COLO668 (cell line): ENCODE data around the gene PDE4D.
"Not testable (repeated sequence)": the region's sequence is repeated elsewhere in the genome, so short reads cannot be mapped to it uniquely, and the experiment has no call there.

Experiments
- DNase-seq: peaks from one replicate; lab custom pipeline; 2025; ENCODE audit not compliant: unreplicated experiment; lab: John Stamatoyannopoulos, UW

PDE4D gene

DNA sequence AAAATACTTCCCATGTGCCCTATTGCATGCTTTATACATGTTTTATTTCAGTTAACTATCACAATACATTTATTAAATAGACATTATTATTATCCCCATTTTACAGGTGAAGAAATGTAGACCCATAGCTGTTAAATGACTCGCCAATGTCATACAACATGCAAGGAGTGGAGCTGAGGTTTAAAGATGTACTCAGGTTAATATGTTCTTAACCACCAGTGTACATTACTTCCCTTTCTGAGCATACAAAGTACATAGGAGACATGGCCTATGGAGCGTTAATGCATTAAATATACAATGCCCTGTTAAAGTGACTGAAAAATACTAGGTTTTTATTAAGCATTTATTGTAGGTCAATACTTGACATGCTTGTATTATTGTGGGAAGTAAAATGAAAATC is 407.0 kb downstream of the PDE4D start:
- DNase-seq = no peak

DNA sequence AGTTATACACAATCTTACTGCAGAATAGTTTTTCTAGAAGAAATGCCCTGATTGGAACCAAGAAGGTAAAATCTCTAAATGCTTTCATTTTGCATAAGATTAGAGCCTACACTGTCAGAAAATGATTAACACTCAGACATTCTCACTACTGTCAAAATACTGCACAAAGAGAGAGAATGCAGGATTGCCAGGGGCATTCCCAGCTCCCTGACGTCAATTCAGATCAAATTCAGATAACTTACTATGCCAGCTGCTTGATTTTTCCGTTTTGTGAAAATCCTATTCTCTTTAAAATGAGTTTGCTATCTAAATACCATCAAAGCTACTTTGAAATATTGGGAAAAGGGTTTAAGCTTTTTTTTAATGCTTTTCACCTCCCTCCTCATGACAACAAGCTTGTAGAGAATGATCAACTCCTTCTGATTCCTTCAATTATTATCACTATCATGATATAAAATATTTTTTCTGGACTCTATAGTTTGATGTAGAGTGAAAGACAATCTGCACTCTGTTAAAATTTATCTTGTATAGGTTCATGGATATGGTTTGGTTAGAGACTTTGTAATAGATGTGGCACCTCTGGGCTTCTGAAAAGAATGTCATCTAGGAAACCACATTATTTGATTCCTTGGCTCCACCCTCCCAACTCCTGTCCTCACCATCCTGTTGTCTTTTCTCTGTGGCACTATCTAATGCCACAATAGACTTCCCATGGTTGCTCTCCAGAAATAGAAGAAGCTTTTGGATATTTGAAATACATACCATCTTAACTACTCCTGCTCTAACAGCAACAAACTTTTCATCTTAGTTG is 407.7 kb downstream of the PDE4D start:
- DNase-seq = no peak

DNA sequence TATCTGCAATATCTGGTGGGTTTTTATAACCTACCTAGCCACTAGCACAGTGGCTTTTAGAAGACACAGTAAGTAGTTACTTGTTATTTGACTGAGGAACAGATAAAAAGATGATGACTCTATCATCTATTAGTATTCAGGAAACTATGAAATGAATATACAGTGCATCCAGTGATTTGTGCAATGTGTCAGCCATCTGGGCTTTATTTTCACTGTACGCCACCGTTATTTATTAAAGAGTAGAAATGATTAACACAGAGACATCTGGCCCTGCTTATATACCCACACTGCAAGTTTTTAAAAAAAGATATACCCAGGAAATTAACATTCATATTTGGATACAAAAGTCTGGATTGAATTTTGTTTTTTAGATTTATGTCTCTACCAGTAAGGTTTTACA is 408.4 kb downstream of the PDE4D start:
- DNase-seq = no peak

DNA sequence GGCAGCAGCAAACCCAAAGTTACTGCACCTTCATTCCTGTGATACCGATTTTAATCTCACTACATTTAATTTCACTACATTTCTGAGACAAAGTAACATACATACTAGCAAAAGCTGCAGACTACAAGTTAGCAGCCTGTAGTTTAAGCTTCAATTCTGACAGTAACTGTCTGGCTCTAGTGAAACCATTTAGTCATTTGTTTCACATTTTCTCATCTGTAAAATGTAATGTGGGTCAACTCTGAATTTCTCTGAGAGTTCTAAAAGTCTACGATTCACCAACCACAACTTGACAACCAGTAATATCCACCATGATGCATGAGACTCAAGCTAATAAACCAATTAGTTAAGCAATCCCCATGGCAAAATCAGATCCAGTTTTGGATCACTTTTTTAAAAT is 408.9 kb downstream of the PDE4D start:
- DNase-seq = no peak

DNA sequence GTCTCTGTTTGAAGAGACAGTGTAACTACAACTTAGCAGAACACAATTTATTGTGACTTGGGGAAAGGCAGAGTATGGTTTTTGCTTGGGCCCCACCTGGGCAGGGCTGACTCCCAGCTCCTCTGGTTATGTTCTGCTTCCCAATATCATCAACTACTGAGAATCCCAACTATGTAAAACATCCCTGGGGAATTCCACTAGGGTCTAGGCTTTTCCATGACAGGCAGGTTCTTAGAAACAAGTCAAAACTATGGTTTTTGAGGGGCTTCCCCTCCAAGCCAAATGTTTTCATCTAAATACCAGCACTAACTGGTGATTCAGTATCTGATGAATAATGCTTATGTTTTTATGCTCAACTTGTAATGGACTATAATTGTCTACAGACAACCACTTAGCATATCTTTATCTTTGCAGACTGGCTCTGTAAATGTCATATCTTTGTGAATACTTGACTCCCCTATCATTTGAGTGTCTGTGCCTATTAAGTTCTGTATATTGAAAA is 409.5 kb downstream of the PDE4D start:
- DNase-seq = no peak

GRCh38 chr5:59479086-59479485 is 414.4 kb downstream of the PDE4D start:
- no peak for DNase-seq

- DNase-seq = no peak
These were observed 419.2 kb downstream of the PDE4D start for GRCh38 chr5:59474324-59474723.

DNA sequence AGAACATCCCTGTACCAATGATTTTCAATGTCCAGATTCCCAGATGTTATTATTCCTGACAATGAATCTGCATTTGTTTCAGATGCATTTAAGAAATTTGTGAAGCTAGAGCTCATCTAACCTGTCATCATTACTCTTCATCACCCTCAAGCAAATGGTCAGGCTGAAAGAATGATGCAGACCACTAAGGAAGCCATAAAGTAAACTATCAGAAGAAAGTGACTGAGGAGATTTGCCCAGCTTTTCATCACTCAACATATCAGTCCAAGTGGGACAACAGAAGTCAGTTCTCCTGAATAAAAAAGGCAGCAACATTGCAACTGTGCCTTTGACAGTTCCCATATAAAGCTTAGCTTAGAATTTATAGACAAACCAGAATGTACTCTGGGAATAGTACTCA is 419.9 kb downstream of the PDE4D start:
- no peak for DNase-seq

DNA sequence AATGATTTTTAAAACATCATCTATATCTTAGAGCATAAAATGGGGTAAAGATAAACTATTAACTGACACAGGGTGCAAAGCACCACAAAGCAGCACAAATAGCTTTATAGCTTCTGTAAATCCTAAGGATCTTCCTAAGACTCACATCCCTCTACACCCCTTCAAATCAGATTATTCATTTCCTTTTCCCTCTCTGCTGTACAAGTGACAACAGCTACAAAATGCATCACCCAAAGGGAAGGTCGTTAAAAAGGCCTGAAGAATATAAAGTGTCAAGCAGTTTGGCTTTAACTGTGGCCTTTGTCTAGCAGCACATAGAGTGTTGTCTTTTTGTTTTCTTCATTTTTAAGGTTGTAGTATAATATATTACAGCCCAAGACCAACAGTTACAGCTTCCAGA is 422.1 kb downstream of the PDE4D start:
- DNase-seq = no peak

DNA sequence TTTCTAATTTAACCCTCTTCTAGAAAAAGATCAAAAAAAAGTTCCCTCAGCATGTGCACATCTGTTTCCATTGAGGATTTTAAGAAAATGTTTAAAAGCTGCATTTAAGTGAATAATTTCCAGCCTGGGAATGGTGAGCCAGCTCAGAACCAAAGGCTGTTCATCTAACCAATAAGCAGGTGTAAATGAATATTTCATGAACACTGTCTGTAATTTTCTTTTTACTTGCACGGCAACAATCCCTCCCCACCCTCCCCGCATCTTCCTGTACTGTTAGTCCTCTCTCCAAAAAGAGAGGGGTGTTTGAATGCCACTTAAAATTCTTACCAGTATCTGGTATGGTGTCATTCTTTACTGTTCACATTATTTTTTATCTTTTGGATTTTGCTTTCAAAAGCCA is 425.6 kb downstream of the PDE4D start:
- no peak for DNase-seq

GRCh38 chr5:59466271-59466670 is 427.3 kb downstream of the PDE4D start:
- DNase-seq = no peak

GRCh38 chr5:59464969-59465368 is 428.6 kb downstream of the PDE4D start:
- DNase-seq = no peak

DNA sequence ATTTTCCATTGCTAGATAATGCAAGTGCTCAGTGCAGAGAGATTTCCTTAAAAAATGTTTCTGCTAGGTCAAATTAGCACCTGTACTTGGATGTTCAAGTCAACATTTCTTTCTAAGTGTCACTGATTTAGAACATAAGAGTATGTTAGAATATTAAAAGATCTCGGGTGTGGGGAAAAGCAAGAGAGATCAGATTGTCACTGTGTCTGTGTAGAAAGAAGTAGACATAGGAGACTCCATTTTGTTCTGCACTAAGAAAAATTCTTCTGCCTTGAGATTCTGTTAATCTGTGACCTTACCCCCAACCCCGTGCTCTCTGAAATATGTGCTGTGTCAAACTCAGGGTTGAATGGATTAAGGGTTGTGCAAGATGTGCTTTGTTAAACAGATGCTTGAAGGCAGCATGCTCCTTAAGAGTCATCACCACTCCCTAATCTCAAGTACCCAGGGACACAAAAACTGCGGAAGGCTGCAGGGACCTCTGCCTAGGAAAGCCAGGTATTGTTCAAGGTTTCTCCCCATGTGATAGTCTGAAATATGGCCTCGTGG is 429.8 kb downstream of the PDE4D start:
- DNase-seq = not testable (repeated sequence)

DNA sequence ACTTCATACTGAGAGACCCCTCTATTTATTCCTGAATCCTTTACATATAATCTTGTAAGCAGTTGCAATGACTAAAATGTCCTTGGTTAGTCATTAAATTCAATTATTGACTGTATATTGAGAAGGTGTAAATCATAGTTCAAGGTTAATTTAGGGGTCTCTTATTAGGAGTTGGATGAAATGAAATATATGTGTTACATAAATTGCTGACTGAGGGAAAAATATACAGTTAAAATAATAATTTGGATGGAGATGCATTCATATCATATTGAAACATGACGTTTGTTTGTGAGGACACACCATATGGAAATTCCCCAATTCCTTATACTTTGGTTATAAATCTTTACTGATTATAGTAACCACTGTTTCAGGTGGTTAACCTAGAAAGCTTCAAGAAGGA is 430.6 kb downstream of the PDE4D start:
- no peak for DNase-seq

DNA sequence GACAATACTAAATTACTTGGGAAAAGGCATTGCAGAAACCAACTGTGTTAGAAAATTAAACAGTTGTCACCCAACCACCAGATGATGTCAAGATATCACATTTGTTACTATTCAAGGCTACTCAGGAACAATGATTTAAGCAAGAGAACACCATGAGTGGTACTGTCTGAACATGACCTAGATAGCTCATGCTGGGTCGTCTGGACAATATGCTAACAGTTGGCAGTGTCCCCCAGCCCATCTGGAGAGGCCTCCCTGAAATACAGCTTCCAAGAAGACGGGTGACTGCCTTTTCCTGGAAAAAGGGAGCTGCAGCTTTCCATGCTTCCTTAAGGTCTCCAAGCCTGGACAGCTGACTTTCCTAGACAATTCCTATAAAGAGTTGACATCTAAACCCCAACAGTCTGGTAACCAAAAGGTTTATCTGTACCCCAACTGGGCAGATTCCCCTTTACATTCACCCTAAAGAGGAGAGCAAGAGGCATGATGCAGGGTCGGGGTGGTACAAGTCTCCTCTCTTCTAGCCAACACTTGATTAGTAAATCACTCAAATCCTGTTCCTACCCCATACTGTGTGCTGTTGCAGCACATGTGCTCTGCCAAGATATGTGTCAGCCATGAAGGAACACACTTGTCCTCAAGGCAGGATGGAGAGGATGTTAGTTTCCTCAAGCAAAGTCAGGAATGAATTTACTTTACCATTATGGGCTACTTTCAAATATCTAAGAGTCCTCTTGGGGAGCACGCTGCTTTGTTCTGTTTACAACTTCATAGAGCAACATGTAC is 433.0 kb downstream of the PDE4D start:
- DNase-seq = no peak

- DNase-seq = no peak
These were observed 434.4 kb downstream of the PDE4D start for GRCh38 chr5:59458966-59459729.

- DNase-seq = no peak
These were observed 435.2 kb downstream of the PDE4D start for GRCh38 chr5:59458321-59458720.

DNA sequence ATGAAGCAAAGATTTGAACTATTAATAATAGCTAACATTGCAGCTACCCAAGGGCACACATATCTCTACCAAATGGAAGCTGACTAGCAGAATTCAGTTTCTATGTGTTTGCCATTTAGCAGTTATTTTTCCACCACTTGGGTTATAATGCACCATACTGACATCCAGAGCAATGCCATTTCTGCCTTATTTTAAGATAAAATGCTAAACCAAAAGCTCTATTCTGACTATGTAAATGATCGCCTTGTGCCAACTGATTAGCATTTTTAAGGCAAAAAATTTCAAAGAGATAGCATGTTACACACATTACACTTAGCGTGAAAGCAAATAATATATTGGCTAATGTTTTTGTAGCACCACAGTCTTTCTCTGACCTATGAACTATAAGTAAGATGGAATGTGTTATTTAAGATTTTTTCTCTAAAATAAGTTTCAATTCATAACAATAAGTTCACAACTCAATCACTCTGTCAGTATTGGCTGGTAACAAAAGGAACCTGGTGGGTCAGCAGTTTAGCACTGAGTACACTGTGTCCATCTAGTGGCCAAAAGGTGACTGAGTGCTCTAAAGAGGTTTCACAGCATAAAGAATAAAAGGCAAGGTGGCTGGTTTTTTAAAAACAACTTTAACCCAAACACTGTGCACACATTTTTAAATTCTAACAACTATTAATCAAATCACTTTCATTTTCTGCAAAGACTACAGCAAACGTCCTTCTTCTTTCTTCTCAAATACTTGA is 443.5 kb downstream of the PDE4D start:
- DNase-seq = no peak

DNA sequence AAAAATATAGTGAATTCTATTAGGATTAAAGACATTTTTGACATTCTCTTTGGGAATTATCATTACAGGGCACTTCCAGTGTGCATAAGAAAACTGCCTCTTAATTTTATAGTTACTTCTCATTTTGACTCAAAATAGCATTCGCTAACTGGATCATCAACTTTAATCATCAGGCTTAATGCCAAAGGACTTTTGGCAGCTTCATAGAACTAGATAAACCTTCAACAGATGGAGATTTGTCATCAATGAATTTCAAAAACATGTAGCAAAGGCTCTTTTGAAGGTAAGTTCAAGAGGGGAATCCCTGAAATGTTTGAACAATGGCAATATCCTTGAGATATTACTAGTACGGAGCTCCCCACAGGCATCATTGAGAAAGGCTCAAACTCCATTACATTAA is 447.2 kb downstream of the PDE4D start:
- DNase-seq = no peak

DNA sequence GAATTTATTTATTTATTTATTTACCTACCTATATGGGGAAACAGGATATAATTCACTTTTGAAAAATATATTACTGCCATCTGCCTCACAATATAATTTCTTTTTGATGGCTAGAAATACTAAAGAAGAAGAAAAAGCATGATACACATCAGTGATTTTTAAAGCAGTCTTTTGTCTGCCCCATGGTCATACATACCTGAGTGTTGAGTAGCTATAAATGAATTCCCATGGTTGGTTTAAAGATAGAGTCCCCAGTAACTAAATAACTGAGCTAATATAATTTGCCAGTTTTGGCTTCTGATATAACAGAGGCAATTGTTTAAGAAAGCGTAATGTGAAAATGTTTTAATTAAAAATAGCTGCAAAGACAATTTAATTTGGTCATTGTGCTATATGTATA is 447.8 kb downstream of the PDE4D start:
- DNase-seq = no peak

DNA sequence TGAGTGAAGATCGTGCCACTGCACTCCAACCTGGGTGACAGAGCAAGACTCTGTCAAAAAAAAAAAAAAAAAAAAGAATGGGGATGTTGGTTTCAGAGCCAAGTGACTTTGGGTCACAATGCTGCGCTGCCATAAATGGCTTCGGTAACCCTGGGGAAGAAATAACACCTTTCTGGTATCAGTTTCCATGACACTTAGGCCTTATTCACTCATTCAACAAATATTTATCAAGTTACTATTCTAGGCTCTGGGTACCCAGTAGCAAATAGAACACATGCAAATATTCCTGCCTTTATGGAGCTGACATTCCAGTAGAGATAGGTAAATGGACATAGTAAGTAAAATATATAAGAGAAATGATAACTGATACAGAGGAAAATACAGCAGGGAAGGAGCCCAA is 454.2 kb downstream of the PDE4D start:
- DNase-seq = no peak
